DLD1 (cell line): ENCODE measurements around the gene TXNDC8.

Experiments used
- in situ Hi-C: cut with HindIII; loops from 2 replicates; pipeline ENCODE4 v1.10.0; 2017; ENCODE audit warnings: low sequenced_read_pairs

The TXNDC8 gene

DNA sequence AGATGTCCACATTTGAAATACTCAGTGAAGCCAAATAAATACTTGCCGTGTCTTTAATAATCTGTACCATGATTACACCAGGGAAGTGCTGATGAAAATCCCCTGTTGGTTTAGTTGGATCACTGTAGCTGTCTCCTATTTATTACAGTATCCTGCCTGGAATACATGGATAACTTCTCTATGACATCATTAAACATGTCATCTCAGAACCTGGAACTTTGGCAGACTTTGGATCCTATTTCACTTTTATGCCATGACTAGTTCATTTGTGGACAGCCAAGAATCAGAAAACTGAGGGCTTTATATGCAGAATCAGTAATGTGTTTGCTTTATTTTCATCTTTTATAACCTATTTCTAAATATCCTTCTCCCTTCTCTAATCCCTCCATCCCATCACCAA, at the start of gene TXNDC8:
TSS of gene TXNDC8 (minus strand) at position 137 of the 400 bp plus-strand sequence.
- in situ Hi-C loops: no loop called here

DNA sequence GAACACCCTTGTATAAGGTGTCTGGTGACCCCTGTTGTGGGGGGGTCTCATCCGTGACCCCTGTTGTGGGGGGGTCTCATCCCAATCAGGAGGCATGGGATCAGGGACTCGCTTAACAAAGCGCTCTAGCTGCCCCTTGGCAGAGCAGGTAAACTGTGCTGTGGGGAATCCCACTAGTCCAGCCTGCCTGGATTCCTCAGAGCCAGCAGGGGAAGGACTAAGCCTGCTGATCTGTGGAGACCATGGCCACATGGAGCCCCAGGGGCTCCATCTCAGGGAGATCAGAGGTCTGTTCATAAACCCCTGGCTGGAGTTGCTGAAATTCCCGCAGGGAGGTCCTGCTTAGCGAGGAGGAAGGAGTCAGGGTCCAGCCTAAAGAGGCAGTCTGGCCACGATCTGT, 45.8 kb upstream of the TXNDC8 start:
- in situ Hi-C loops: no loop called here

DNA sequence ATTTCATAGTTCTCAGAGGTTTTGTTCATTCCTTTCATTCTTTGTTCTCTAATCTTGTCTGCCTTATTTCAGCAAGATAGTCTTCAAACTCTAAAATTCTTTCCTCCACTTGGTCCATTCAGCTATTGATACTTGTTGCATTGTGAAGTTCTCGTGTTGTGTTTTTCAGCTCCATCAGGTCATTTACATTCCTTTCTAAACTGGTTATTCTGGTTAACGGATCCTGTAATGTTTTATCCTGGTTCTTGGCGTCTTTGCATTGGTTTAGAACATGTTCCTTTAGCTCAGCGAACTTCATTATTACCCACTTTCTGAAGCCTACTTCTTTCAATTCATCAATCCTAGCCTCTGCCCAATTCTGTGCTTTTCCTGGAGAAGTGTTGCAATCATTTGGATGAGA, 45.1 kb upstream of the TXNDC8 start:
- in situ Hi-C loops: no loop called here

DNA sequence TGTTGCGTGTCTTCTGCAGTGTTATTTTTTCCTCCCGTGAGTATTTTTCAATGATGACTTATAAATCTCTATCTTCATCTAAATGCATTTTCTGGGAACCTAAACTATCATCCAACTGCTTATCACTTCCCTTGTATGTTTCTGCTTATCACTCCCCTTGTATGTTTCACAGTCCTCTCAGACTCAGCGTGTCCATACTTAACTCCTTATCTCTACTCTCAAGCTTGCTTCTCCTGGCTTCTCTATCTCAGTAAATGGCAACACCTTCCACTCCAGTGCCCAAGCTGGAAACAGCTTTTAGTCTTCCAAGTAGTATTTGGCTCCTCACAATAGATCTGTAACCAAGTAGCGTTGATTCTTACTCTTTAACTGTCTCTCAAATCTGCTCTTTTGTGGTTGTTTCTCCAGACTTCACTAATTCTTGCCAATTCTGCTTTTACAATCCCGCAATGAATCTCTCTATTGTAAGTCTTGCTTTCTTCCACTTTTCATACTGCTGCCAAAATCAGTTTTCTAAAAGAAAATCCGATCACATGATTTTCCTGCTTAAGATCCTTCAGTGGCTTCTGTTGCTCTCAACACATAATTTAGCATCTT, 33.8 kb upstream of the TXNDC8 start:
- in situ Hi-C loops: no loop called here

DNA sequence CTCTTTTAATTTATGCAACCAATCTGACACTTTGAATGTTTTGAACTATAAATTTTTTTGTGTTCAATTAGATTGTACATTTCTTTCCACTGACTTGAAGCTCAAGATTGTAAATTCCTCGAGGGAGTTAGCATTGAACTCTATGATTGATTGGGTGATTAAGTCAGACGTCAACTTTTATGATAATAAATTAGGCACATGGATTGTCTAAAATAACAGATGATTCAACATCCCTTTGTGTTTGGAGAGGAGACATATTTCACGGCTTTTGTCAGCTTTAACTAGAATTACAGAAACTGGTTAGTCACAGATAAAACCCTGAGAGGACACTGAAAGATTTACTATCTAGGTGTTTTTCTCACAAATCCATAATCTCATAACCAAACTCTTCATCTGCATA, 32.7 kb upstream of the TXNDC8 start:
- in situ Hi-C loops: no loop called here

DNA sequence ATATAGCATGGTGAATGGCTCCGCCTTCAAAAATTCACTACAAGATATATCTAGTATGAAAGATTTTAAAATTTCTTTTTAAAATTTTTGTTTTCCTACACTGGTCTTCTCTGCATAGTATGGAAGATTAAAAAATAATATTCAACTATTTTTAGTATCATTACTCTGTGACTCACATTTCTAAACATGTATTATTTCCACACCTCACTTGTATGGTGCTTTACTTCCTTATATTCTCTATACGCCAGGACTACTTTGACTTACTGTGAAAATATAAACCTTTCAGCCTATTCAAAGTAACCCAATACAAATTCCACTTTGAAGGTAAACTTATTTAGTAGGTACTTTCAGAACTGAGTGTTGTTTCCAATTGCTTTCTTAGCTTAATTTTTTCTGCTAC, 26.8 kb upstream of the TXNDC8 start:
- in situ Hi-C loops: no loop called here

DNA sequence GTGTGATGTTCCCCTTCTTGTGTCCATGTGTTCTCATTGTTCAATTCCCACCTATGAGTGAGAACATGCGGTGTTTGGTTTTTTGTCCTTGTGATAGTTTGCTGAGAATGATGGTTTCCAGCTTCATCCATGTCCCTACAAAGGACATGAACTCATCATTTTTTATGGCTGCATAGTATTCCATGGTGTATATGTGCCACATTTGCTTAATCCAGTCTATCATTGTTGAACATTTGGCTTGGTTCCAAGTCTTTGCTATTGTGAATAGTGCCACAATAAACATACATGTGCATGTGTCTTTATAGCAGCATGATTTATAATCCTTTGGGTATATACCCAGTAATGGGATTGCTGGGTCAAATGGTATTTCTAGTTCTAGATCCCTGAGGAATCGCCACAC, 21.3 kb upstream of the TXNDC8 start:
- in situ Hi-C loops: loop anchor here (10.0 kb wide), 1 partner anchor 164 kb away; no protein-coding TSS in a partner anchor

DNA sequence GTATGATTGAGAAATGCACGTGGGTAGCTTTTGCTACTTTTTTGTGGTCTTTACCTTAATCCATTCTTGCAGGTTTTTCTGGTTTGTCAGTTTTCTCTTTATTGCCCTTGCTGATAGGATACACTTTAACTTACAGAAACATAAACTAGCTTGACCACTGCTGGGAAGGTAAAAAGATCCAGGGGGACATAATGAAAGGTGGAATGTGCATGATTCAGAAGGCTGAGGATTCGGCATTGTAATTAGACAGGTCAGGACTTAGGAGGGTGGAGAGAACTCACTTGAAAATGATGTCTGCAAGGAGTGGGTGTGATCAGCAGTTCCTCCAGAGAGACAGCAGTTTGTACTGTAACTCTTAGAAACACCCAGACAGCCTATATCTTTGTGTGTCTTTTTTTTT, 19.8 kb upstream of the TXNDC8 start:
- in situ Hi-C loops: loop anchor here (10.0 kb wide), 1 partner anchor 163 kb away; no protein-coding TSS in a partner anchor

DNA sequence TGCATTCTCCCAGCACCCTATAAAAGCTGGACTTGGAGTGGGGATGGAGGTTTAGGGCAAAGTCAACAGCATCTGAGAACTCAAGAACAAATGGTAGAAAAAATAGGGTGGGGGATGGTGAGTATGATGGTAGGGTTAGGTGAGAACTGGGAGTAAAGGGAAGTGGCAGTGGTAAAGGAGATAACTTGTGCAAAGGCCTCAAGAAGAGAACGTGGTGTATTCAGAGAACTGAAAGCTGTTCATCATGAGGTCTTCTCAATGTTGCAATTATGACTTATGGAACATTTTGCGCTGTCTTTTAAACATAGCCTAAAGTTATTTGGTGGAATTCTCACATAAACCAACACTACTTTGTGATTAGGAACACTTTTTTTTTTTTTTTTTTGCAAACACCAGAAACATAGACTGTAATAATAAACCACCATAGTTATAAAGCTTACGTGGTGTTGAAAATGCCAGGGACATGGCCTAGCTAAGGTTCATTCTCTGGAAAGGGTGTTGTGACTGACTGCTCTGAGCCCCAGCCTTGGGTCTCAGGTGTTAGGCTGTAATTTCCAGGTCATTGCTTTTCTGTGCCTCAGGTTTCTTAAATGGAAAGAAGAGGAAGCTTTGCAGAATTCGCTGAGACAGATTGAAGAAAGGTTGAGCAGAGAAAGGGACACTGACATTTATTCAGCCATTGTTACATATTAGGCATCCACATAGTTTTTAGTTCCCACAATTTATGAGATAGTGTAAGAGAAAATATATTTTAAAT, 19.2 kb upstream of the TXNDC8 start:
- in situ Hi-C loops: loop anchor here (10.0 kb wide), 1 partner anchor 162 kb away; no protein-coding TSS in a partner anchor

DNA sequence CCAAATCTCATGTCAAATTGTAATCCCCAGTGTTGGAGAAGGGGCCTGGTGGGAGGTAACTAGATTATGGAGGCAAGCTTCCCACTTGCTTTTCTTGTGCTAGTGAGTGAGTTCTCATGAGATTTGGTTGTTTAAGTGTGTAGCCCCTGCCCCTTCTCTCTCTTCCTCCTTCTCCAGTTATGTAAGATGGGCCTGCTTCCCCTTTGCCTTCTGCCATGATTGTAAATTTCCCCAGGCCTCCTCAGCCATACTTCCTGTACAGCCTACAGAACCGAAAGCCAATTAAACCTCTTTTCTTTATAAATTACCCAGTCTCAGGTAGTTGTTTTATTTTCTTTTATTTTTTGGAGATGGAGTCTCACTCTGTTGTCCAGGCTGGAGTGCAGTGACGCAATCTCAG, 18.2 kb upstream of the TXNDC8 start:
- in situ Hi-C loops: loop anchor here (10.0 kb wide), 1 partner anchor 161 kb away; no protein-coding TSS in a partner anchor

DNA sequence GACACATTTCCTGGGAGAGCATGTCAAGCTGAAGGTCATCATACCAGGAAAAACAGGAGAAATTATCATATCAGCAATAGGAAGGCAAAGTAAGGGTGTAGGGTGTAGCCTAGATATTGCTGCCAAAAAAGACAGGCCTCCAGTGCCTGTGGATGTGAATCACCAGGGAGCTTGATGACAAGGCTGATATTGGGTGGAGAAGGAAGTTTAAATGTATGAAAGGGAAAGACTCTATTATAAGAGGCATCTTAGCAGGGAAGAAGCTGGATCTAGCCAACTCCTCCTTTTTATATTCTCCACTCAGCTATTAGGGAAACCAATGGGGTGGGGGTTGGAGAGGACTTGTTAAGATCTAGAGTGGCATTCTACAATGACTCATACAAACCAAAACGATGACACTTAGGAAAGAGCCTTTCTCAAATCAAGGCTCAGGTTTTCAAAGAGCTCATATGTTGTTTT, 13.4 kb upstream of the TXNDC8 start:
- in situ Hi-C loops: loop anchor here (10.0 kb wide), 1 partner anchor 156 kb away; no protein-coding TSS in a partner anchor

DNA sequence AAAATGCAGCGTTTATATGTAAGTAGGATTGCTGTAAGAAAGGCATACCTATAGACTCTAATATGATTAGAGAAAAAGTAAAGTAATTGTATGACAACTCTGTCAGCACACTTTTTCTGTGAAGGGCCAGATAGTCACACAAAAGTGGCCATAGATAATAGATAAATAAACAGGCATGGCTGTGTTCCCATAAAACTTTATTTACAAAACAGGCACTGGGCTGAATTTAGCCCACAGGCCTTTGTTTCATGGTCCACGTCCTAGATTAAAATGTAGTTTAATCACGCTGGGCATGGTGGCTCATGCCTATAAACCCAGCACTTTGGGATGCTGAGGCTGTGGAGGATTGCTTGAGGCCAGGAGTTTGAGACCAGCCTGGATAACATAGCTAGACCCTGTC, 8.7 kb upstream of the TXNDC8 start:
- in situ Hi-C loops: no loop called here

DNA sequence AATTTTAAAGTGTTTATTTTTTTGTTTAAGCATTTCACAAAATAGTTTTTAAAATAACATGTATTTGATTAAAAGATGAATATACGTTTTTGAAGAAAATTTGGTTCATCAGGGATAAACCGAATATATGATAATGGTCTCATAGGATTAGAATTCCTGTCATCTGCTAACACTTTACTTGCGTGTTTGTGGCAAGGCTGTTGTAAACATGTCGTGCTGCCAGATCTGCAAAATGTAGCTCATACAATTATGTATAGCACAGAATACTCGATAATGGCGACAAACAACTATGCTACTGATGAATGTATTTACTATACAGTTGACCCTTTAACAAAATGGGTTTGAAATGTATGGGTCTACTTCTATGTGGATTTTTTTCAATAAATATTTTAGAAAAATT, 7.2 kb upstream of the TXNDC8 start:
- in situ Hi-C loops: no loop called here

DNA sequence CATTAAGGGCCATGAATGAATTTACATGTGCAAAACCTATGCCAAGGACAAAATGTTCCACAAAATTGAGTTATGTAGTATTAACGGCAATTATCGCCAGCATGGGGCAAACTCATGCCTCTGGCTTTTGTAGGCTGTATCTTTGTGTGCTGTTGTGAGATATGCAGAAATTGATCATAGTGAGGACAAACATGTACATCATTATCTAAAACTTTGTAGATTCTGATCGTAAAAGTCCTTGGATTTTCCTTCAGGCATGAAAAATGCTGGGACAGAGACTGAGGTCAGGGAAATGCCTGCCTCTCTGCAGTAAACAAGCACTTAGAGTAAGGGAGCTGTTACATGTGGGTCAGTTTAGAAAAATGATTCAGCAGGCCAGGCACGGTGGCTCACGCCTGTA, 5.9 kb upstream of the TXNDC8 start:
- in situ Hi-C loops: no loop called here

DNA sequence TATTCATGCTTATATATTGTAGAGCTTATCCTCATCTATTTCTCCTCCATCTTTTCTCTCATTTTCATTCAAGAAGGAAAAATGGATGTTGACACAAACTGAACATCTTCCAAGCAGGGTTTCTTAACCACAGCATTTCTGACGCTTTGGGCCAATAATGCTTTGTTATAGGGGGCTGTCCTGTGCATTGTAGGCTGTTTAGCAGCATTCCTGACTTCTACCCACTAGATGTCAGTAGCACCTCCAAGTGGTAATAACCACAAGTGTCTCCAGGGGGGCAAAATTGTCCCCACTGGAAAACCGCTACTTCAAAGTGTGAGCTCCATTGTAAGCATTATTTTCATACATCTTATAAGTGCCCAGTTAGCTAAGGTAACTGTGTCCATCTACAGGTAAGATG, 2.6 kb upstream of the TXNDC8 start:
- in situ Hi-C loops: no loop called here

DNA sequence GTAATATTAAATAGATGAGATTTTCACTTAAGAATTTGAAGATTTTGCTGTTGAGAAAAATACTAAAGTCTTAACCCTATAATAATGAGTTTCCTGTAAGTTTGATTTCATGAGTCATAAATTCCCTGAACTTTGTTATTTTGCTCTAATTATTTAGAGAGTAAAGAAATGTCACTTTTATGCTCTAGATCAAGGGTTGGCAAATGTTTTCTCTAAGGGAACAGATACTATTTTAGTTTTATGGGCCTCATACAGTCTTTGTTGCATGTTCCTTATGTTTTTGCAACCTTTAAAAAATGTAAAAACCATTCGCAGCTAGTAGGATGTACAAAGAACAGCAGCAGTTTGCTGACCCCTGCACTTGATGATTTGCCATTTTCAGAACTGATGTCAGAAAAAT, 480 bp upstream of the TXNDC8 start:
- in situ Hi-C loops: no loop called here

DNA sequence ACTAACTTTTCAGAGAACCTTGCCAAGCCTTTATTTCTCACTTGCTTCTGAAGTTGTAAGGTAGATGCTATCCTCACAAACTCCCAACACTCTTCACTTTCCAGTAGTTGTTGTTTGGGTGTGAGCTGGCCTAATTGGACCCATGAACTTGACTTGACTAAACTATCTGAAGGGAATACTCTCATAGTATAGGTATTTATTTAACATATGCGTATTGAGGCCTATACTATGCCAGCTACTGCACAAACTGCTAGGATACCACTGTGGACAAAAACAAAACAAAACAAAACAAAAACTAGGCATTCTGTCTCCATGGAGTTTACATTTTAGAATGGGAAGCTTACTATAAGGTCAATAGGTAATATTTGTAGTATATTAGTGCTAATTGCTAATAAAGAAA, 1.3 kb downstream of the TXNDC8 start:
- in situ Hi-C loops: no loop called here

DNA sequence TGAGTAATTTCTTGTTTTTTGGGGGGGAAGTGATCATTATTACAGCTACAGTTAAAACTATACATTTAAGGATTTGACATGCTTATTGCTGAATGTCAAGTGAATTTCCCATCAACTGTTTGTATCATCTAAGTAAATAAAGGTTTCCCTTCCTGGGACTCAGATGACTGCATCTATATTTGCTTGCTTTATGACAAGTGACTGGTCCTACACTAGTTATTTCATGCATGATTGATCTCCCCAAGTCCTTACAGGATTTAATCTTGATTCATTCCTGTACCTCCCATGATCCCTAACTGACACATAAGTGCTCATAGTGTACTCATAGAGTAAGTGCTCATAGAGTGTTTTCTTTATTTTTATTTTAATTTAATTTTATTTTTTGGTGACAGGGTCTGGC, 2.8 kb downstream of the TXNDC8 start:
- in situ Hi-C loops: no loop called here

DNA sequence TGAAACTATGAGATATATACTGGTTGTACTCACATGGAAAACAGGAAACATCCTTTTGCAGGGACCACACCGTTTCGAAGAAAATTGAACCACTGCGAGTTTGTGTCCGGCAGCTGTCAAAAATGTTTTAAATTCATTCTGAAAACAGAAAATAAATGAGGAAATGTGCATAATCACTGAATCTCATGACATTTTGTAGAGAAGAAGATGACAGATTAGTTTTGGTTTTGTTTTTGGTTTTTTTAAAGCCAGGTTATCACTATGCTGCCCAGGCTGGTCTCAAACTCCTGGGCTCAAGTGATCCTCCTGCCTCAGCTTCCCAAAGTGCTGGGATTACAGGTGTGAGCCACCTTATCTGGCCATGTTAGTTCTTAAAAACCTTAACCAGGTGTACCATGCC, 3.5 kb downstream of the TXNDC8 start:
- in situ Hi-C loops: no loop called here

DNA sequence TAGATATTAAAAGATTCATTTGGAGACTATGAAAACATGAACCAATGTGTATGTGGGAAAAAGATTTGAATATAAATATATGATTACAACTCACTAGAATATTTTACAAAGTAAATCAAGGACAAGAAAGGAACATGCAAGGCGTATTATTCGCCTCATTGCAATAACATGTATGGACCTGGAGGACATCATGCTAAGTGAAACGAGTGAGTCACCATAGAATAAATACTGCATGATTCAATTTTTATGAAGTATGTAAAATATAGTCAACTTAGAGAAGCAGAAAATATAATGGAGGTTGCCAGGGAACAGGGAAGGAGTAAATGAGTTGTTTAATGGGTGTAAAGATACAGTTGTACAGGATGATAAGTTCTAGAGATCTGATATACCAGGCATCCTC, 4.9 kb downstream of the TXNDC8 start:
- in situ Hi-C loops: no loop called here

DNA sequence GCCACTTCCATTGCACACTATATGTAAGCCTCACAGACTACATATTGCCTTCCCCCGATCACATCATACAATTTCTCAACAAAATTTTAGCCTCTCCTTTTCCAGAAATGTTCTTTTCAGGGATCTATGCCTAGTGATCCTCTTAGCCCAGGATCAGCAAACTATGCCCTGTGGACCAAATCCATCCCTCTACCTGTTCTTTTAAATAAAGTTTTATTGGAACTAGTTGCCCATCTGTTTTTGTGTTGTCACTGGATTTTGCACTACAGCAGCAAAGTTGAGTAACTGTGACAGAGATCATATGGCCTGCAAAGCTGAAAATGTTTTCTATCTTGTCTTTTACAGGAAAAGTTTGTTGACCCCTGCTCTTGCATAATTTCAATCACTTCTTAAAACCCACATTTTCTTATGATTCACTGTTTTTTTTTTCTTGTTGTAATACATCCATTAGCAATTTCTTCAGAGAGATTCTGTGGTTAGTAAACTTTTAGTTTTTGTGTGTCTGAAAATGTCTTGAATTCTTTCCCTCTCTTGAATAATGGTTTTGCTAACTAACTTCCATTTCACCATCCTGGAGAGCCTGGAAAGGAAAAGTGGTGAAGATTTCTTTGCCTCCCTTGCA, 7.1 kb downstream of the TXNDC8 start:
- in situ Hi-C loops: no loop called here

DNA sequence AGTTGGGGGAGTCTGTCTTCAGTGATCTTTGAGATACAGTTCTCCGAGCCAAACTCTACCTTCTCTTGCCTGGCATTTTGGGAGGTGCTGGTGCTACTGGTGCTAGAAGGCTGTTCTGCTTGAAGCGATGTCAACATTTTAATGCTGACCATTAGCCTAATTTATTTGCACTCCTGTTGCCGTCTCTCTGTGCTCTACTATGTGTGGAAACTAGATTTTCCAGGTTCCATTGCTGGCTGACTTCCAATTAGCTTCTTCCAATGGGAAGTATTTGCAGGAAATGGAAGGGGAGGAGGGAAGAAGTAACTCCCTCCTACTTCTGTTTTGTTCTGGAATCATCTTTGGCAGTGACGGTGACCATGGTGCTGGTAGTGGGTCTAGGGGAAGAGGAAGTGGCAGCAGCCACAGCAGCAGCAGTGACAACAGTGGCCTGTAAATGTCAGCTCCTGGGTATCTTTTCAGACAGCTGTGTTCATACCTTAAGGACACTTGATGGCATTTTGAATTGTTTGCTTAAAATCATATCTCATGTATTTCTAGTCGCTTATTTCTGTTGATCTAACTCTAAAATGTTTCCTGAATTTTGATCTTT, 7.9 kb downstream of the TXNDC8 start:
- in situ Hi-C loops: no loop called here
